ENCODE measurements around the gene DLGAP4.

DNA sequence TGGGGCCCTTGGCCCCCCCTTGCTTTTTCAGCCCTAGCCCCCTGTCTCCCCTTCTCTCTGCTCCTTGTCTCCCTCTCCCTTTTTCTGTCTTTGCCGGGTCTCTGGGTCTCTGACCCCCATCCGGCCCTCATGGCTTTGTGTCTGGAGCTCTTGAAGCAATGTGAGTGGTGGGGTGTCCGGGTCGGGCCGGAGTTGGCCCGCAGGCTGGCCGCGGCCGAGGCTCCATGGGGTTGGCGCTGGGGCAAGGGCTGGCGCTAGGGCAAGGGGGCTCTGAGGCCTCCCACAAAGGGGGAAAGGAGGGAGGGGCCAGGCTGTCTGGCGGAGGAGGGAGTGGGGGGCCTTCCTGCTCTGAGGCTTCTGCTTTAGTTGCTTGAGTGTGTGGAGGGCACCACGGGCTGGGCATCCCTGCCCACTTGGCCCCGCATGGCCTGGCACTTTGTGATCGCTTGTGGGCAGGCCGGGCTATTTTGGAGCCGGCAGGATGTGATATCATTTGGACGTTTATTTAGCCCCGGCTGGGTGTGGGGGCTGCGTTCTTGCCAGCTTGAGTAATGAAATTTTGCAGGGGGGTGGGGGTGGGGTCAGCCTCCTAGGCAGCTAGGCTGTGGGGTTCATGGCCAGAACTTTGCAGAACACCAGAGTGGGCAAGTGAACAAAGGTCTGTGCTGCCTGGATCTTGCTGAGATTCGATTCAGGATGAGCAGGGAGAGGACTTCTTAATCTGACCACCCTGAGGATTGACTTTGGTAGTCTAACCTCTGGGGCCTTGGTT, 156.5 kb downstream of the DLGAP4 start:
- peak; percentile 35 for TF ChIP-seq POLR2A (IDR thresholded peaks at IDR 0.05)
- TF ChIP-seq, protein P1, sequence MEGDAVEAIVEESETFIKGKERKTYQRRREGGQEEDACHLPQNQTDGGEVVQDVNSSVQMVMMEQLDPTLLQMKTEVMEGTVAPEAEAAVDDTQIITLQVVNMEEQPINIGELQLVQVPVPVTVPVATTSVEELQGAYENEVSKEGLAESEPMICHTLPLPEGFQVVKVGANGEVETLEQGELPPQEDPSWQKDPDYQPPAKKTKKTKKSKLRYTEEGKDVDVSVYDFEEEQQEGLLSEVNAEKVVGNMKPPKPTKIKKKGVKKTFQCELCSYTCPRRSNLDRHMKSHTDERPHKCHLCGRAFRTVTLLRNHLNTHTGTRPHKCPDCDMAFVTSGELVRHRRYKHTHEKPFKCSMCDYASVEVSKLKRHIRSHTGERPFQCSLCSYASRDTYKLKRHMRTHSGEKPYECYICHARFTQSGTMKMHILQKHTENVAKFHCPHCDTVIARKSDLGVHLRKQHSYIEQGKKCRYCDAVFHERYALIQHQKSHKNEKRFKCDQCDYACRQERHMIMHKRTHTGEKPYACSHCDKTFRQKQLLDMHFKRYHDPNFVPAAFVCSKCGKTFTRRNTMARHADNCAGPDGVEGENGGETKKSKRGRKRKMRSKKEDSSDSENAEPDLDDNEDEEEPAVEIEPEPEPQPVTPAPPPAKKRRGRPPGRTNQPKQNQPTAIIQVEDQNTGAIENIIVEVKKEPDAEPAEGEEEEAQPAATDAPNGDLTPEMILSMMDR (IDR thresholded peaks at IDR 0.05), result no peak
